Measurements from ENCODE around the gene GTPBP4.

GTPBP4 gene

DNA sequence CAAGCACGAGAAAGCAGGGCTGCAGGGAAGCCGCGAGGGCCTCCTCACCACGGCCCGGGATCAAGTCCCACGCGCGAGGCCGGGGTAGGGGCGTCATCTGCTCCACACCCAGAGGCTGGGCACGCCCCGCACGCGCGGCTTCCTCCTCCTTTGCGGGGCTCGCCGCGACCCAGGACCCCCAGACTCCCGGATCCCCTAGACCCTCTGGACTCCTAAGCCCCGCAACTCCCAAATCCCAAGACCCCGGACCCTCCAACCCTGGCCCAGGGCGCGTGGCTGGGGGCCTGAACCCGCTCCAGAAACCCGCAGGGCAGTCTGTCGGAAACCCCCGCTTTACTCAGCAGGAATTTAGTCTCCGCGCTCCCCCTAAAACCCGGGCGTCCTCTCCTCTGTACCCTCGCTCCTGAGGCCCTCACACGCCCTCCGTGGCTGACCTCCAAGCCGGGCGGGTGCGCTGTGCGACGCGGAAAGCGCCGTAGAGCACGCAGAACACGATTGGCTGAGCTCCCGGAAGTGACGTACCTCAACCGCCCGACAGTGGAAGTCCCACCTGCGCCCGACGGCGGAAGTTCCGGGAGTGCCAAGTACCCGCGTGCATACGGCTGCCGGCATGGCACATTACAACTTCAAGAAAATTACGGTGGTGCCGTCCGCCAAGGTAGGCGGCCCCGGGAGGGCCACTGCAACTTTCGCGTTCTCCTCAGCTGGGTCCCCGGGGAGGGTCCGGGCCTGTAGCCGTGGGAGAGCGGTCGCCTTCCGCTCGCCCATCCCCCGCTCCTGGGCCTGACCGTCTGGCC, at the start of gene GTPBP4:
GTPBP4 (plus strand) TSS at position 565 of the 797 bp plus-strand sequence; CDS start at position 611, 46 bp downstream.
- in situ Hi-C loops (cut with HindIII; ENCODE audit: low pct_ligation_motif_present, low pct_unique_long_range_greater_than_20kb, low sequenced_read_pairs): no loop called here
- DNase-seq: peak; percentile 96

DNA sequence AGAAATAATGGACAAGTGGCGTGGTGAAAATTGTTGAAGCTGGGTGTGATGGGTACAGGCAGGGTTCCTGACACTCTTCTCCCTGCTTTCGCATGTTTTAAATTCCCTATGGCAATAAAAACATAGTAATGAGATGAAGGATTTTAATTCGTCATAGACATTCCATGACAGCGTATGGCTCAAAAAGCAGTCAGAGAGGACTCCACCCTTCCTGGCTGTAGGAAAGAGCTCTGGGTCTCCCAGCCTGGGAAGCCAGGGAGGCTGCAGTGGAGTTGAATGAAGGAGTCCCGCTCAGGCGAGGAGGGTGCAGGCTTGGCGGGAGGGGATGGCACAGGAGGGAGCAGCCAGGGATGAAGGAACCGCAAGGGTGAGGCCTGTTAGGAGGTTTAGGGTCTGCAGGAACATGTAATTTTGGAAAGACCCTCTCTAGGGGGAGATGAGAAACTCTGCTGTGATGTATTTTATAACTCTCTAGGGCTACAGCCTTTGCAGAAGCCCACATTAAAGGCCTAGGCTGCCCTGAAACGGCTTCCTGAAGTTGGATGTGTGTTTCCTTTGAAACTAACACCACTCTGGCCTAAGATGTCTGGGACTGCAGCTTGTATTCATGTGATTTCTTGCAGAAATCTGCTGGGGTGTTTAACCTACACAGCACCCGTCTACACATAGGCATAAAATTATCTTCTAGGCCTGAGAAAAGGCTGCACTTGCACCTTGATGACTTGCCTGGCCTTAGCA, 49.1 kb upstream of the GTPBP4 start:
- DNase-seq: no peak
- in situ Hi-C loops (cut with HindIII; ENCODE audit: low pct_ligation_motif_present, low pct_unique_long_range_greater_than_20kb, low sequenced_read_pairs): no loop called here

DNA sequence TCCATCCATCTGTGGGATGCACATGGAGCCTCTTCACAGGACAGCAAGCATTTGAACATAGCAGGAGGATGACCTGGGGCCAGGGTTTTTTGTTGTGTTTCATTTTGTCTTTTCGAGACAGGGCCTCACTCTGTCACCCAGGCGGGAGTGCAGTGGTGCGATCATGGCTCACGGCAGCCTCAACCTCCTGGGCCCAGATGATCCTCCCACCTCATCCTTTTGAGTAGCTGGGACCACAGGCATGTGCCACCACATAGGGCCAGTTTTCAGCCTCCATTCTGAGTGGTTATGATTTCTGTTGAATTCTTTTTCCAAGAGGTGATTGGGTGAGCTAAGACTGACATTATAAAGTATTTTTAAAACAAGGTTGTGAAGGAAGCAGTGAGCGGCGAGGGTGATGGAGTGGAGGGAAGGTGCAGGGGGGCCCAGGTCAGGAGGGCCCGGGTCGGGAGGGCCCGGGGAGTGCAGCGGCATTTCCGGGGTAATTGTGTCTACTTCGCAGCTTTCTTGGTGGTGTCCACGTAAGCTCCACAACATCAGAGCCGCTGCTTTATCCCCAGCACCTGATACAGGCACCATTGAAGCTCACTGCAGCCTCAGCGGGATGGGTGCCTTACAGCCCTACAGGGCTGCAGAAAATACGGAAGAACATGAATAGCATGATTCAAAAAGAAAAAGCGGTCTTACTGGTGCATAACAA, 44.8 kb upstream of the GTPBP4 start:
- in situ Hi-C loops (cut with HindIII; ENCODE audit: low pct_ligation_motif_present, low pct_unique_long_range_greater_than_20kb, low sequenced_read_pairs): no loop called here
- no peak for DNase-seq

DNA sequence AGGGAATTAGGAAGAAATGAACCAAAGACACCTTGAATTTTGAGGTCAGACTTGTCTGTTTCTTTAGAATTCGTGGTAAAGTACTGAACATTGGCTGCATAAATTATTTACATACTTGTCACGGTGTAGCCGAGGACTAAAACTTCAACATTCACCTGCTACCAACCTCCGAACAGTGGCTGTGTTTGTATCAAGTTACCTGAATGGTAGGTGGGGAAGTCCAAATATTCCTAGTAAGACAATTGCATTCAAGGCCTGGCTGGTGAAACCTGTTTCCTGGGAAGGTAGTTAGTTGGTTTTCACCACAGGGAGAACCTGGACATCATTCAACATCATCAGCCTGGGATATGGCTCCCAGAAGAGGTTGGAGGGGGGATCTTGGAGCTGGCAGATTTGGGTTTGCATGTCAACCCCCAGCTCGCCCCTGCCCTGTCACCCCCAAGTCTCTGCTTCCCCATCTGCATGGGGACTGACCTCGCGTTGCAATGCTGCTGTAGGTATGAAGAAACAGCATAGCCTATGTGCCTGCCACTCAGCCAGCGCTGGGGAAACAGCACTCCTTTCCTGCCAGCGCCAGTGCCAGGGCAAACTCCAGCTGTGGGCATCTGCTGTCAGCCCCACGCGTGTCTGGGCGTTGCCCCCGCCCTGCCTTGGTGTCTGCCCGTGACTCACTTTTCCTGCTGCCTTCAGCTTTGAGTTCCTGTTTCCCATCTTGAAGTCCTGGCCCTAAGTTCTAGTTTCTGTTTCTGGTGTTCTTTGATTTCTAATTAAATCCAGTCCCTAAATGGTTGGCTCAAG, 44.0 kb upstream of the GTPBP4 start:
- in situ Hi-C loops (cut with HindIII; ENCODE audit: low pct_ligation_motif_present, low pct_unique_long_range_greater_than_20kb, low sequenced_read_pairs): no loop called here
- no peak for DNase-seq

DNA sequence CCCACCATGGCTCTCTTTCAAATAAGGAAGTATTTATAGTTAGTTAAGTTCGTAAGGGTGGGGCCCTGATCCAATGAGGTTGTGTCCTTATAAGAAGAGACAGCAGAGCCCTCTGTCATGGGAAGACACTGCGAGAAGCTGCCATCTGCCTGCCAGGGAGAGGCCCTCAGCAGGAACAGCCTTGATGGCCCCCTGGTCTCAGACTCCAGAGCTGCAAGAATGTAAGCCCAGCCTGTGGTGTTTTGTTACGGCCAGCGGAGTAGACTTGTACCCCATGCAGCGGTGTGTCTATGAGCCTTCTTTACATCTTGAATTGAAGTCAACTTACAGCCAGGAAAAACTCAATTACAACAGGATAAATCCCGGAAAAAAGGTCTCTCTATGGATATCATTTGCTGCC, 42.5 kb upstream of the GTPBP4 start:
- no peak for DNase-seq
- in situ Hi-C loops (cut with HindIII; ENCODE audit: low pct_ligation_motif_present, low pct_unique_long_range_greater_than_20kb, low sequenced_read_pairs): no loop called here

DNA sequence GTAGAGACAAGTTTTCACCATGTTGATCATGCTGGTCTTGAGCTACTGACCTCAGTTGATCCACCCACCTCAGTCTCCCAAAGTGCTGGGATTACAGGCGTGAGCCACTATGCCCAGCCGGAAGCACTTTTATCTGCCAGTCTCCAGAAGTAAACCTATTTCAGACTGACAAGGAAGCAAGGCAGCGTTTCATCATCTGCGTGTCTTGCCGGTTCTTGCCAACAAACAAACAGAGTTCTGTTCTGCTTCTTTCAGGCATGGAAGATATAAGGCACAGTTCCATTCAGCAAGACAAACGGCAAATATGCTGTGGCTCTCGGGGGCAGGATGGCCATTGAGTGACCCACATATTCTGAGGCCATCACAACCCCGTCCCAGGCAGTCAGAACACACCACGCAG, 41.2 kb upstream of the GTPBP4 start:
- in situ Hi-C loops (cut with HindIII; ENCODE audit: low pct_ligation_motif_present, low pct_unique_long_range_greater_than_20kb, low sequenced_read_pairs): no loop called here
- no peak for DNase-seq

DNA sequence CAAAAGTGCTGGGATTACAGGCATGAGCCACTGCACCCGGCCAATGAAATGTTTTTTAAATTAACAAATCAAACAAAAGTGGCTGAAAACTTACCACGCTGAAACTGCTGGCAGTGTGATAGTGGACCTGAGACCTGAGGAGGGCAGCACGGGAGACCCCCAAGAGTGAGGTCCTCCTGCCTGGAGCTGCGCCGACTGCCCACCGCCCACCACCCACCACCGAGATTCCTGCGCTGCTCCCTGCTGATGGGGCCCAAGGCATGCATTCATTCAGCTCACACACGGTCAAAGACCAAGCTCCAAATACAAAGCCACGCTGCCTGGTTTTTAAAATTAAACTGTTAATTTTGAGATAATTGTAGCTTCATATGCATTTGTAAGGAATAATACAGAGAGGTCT, 40.4 kb upstream of the GTPBP4 start:
- in situ Hi-C loops (cut with HindIII; ENCODE audit: low pct_ligation_motif_present, low pct_unique_long_range_greater_than_20kb, low sequenced_read_pairs): no loop called here
- no peak for DNase-seq

DNA sequence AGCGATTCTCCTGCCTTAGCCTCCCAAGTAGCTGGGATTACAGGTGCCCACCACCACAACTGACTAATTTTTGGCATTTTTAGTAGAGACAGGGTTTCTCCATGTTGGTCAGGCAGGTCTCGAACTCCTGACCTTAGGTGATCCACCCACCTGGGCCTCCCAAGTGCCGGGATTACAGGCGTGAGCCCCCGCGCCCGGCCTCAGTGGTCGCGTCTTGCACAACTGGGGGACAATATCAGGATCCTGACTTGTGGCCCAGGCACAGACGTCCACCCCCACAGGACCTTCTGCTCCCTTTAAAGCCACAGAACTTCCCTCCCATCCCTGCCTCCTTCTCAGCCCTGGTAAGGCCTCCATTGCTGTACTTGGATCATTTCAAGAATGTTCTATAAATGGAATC, 39.9 kb upstream of the GTPBP4 start:
- in situ Hi-C loops (cut with HindIII; ENCODE audit: low pct_ligation_motif_present, low pct_unique_long_range_greater_than_20kb, low sequenced_read_pairs): no loop called here
- DNase-seq: no peak

DNA sequence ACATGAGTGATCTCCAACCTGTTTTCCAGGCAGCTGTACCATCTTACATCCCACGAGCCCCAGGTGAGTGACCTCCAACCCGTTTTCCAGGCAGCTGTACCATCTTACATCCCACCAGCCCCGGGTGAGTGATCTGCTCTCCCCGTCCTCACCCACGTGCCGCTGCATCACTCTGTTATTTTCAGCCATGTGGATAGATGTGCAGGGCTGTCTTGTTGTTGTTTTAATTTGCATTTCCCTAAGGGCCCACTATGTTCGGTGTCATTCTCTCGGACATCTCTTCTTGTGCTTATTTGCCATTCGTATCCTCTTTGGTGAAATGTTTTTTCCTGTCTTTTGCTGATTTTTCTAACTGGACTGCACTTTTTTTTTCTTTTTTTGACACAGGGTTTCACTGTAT, 38.8 kb upstream of the GTPBP4 start:
- in situ Hi-C loops (cut with HindIII; ENCODE audit: low pct_ligation_motif_present, low pct_unique_long_range_greater_than_20kb, low sequenced_read_pairs): no loop called here
- no peak for DNase-seq

DNA sequence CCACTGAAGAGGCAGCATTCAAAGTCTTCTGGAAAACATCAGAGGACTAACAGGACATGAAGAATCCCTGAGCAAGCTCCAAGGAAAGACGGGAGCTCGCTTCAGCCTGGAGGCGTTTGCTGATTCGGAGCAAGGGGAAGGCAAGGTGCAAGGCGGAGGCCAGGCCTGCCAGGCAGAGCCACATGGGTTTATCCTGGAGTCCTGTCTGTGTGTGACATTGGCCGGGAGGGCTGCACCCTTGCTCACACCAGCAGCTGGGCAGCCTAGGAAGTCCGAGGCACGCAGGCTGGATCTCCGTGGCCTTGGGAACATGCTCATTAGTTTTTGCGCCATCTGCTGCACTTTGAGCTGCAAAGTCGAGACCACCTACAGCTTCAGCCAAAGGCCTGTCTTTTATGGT, 34.4 kb upstream of the GTPBP4 start:
- no peak for DNase-seq
- in situ Hi-C loops (cut with HindIII; ENCODE audit: low pct_ligation_motif_present, low pct_unique_long_range_greater_than_20kb, low sequenced_read_pairs): no loop called here

DNA sequence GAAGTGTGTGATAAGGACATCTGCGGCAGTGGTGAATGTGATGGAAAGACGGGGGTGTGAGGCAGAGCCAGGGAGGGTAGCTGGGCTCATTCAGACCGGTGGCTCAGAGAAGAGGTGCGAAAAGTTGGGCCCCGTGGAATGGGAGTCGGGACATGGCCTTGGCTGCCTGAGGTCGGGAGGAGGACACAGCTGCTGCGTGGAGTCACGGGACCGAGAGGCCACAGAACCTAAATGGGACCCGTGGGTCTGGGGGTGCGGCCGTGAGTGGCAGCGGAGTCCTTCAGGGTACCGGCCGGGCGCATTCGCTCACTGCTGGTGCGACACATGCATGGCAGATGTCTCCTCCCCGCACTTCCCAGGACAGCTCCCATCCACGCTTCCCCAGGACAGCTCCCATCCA, 33.8 kb upstream of the GTPBP4 start:
- DNase-seq: no peak
- in situ Hi-C loops (cut with HindIII; ENCODE audit: low pct_ligation_motif_present, low pct_unique_long_range_greater_than_20kb, low sequenced_read_pairs): no loop called here

DNA sequence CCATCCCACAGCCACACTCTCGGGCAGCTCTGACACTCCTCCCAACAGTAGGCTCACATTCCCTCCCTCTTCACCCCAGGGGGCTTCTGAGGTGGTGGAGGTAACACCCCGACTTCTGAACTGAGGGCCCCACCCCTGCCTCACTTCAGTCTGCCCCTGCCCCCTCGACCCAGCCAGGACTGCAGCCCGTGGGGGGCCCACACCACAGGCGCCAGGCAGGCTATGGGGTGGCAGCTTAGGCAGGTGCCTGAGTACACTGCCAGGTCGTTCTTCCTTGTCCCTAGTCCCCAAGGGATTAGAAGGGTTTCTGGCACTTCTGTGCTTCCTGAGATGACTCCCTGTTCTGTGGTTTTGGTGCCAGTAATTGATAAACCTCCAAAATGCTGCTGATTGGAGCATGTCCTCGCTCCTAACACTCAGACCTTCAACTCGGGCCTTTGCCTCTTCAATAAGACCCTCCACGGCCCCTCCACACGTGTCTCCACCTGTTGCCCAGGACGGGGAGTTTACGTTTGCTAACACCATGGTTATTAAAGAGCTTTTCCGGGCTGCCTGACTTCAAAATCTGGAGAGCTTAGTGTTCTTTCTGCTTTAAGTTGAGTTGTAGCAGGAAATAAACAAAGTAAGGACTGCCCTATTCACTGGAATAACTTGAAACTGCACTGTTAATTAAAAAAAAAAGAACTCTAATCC, 33.0 kb upstream of the GTPBP4 start:
- DNase-seq: no peak
- in situ Hi-C loops (cut with HindIII; ENCODE audit: low pct_ligation_motif_present, low pct_unique_long_range_greater_than_20kb, low sequenced_read_pairs): no loop called here

DNA sequence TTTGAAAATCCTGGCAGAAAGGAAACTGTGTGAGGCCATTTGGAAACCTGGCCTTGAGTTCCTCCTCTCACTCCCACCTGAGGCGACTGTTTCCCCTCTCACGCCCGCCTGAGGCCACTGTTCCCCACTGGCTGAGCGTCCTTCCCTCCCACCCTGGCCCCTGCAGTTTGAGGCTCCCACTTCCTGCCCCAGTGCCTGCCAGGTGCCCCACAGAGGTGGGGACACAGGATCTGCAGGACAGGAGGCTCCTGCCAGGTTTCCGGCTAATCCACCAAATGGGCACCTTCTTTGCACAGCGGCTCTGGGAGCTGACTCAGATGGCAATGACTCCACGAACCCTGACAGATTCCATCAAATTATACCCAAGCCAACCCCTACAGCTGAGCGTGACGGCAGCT, 32.4 kb upstream of the GTPBP4 start:
- DNase-seq: no peak
- in situ Hi-C loops (cut with HindIII; ENCODE audit: low pct_ligation_motif_present, low pct_unique_long_range_greater_than_20kb, low sequenced_read_pairs): no loop called here

DNA sequence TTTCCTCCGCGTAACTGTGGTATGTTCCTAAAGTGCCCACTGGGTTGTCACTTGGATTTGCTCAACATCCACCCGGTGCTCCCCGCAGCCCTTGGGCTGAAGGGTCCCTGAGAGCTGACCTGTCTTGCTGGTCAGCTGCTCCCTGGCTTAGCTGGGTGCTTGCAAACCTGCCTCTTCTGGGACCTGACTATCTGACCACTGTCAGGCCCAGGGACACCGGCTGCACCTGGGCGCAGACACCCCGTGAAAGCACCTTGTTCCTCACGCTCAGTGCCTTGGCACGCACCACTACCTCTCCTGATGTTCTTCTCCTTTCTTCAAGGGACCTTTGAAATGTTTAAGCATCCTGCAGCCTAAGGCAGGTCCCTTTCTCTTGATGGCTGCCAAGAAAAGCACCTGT, 30.1 kb upstream of the GTPBP4 start:
- DNase-seq: no peak
- in situ Hi-C loops (cut with HindIII; ENCODE audit: low pct_ligation_motif_present, low pct_unique_long_range_greater_than_20kb, low sequenced_read_pairs): no loop called here

DNA sequence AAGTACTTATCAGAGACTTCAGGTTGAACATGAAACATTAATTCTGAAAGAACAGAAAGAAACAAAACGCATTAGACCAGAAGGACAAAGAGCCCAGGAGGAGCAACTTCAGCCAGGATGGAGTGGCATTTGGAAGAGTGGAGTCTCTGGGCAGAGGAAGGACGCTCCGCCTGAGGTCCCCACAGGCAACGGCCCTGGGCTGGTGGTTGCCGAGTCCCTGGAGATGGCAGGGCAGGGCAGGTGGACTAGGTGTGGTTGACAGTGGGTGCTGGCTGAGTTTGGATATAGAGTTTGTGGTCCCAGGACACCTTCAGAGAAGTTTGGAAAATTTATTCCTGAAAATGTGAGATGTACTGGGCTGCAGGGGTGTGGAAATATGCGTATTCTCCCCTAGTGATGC, 29.4 kb upstream of the GTPBP4 start:
- no peak for DNase-seq
- in situ Hi-C loops (cut with HindIII; ENCODE audit: low pct_ligation_motif_present, low pct_unique_long_range_greater_than_20kb, low sequenced_read_pairs): no loop called here

DNA sequence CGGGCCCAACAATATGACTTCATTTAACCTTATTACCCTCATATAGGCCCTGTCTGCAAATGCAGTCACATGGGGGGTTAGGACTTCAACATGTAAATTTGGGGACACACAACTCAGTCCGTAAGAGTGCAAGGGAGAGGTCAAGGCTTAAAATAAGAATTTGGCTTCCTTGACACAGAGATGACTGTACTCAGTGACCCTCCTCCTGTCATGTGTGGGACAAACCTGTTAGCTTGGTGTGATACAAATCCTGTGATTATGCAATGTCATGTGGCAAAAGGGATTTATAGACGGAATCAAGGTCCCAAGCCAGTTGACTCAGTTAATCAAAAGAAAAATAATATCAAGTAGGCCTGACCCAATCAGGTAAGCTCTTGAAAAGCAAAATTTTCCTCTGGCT, 25.9 kb upstream of the GTPBP4 start:
- in situ Hi-C loops (cut with HindIII; ENCODE audit: low pct_ligation_motif_present, low pct_unique_long_range_greater_than_20kb, low sequenced_read_pairs): no loop called here
- DNase-seq: no peak

DNA sequence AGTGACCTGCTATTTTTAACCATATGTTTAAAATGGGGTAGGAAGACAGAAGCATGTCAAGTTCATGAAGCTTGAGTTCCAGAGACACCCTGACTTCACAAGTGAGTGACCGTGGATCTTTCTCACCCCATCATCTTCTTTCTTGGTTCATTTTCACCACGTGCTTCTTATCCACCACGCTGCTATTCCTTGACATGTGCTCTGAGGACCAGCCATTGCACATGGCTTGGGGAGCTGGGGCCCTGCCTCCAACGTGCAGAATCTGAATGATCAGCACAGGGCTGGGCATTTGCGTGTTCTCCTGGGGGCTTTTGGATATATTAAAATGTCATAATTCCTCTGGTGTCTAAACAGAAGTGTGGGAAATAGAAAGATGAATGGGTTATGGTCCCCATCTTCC, 25.0 kb upstream of the GTPBP4 start:
- in situ Hi-C loops (cut with HindIII; ENCODE audit: low pct_ligation_motif_present, low pct_unique_long_range_greater_than_20kb, low sequenced_read_pairs): no loop called here
- DNase-seq: no peak

DNA sequence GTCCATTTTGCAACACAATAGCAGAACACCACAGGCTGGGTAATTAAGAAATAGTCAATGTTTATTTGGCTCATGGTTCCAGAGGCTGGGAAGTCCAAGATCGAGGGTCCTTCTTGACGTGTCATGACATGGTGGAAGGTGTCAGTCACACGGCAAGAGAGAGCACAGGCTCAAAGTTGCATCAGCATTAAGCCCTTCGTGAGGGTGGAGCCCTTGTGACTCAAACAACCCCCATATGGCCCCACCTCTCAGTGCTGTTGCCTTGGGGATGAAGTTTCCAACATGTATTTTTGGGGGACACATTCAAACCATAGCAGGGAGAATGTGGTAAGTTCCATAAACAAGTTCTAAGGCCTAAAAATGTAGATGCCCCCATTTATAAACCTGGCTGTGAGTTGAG, 24.6 kb upstream of the GTPBP4 start:
- in situ Hi-C loops (cut with HindIII; ENCODE audit: low pct_ligation_motif_present, low pct_unique_long_range_greater_than_20kb, low sequenced_read_pairs): no loop called here
- DNase-seq: no peak

Measured in ACHN (cell line).